ENCODE data around the gene LGI2. TPM values are rescaled to one million over a fixed set of nuclear protein-coding genes. Genes with fewer than 3 reads are reported as not detected.

Gene LGI2
- polyA plus RNA-seq, 1 of the 3 experiments (the other 2 are of a cell fraction): not detected

GRCh38 chr4:25019501-25019900, 11.2 kb downstream of the LGI2 start:
- H3K4me1 ChIP-seq (ENCODE audit: control insufficient read depth in 1 of 2, insufficient read depth in 2 of 2, low read depth in 1 of 2, low read length in 1 of 2): 0 out of 4 replicates have a peak, but pooled peaks cover 0 to 4% of the 10 kb centered on the region in 2 experiments
- H2AFZ ChIP-seq (ENCODE audit: low read depth): no peak overlapping the region
- no peak overlapping the region for H3K4me3 ChIP-seq (ENCODE audit: low read depth in 2 of 2, low read length in 1 of 2)
- H3K27me3 ChIP-seq (ENCODE audit: insufficient read depth): peaks cover 15% of the 10 kb centered on the region
- H3F3A ChIP-seq (replicated peaks; ENCODE audit: insufficient read depth): no peaks in the 10 kb centered on the region
- WGBS (ENCODE audit: low lambda C conversion rate): 15% methylated on average over 2 of the region's 2 CpGs
- H3K27ac ChIP-seq (ENCODE audit: low read depth in 2 of 2, low read length in 1 of 2): no peak overlapping the region
- H3K9me2 ChIP-seq: no peaks in the 10 kb centered on the region
- H3K79me2 ChIP-seq (ENCODE audit: insufficient read depth): no peaks in the 10 kb centered on the region
- TF ChIP-seq TAF1 (IDR thresholded peaks at IDR 0.05; ENCODE audit: borderline replicate concordance, low read depth, low read length): no peak
- TF ChIP-seq FOXJ3 (CRISPR knock-in tag; IDR thresholded peaks at IDR 0.05): no peak
- no peak for TF ChIP-seq USF2 (IDR thresholded peaks at IDR 0.05; ENCODE audit: borderline replicate concordance, low read depth, low read length)
- no peak for TF ChIP-seq REST (IDR thresholded peaks at IDR 0.05; ENCODE audit: low read depth, low read length)
- no peak for TF ChIP-seq EZH2phosphoT487 (IDR thresholded peaks at IDR 0.05; ENCODE audit: borderline replicate concordance, low read depth)
- TF ChIP-seq RCOR1 (IDR thresholded peaks at IDR 0.05; ENCODE audit: low read length): no peak
- no peak for TF ChIP-seq TCF12 (IDR thresholded peaks at IDR 0.05)
- TF ChIP-seq ZBTB33 (IDR thresholded peaks at IDR 0.05; ENCODE audit: borderline replicate concordance, low read depth): no peak
- no peaks in the 10 kb centered on the region for H3K9me3 ChIP-seq
- no peak overlapping the region for H3K4me2 ChIP-seq
- no peak overlapping the region for H3K9ac ChIP-seq
- no peaks in the 10 kb centered on the region for H4K20me1 ChIP-seq (ENCODE audit: insufficient read depth)
- no peaks in the 10 kb centered on the region for H3K36me3 ChIP-seq (replicated peaks in 1 of 2; ENCODE audit: control insufficient read depth in 1 of 2, insufficient read depth in 2 of 2, low read length in 1 of 2)
- POLR2A ChIA-PET: no interaction called here
- DNase-seq: no peak
- CTCF ChIA-PET: no interaction called here

- no peaks in the 10 kb centered on the region for H3K4me1 ChIP-seq (ENCODE audit: control insufficient read depth in 1 of 2, insufficient read depth in 2 of 2, low read depth in 1 of 2, low read length in 1 of 2)
- no peaks in the 10 kb centered on the region for H3K36me3 ChIP-seq (replicated peaks in 1 of 2; ENCODE audit: control insufficient read depth in 1 of 2, insufficient read depth in 2 of 2, low read length in 1 of 2)
- H4K20me1 ChIP-seq (ENCODE audit: insufficient read depth): no peaks in the 10 kb centered on the region
- 80% methylated on average over 3 of the region's 3 CpGs for WGBS (ENCODE audit: low lambda C conversion rate)
- no peak overlapping the region for H3K4me3 ChIP-seq (ENCODE audit: low read depth in 2 of 2, low read length in 1 of 2)
- no peaks in the 10 kb centered on the region for H3K9me3 ChIP-seq
- H2AFZ ChIP-seq (ENCODE audit: low read depth): no peak overlapping the region
- no peak overlapping the region for H3K9ac ChIP-seq
- CTCF ChIA-PET: interaction anchor here (1.0 kb wide), 1 partner anchor 10 kb away, joined by 4 read pairs; no protein-coding TSS in a partner anchor
- H3K79me2 ChIP-seq (ENCODE audit: insufficient read depth): no peaks in the 10 kb centered on the region
- H3K27ac ChIP-seq (ENCODE audit: low read depth in 2 of 2, low read length in 1 of 2): no peak overlapping the region
- H3K9me2 ChIP-seq: no peaks in the 10 kb centered on the region
- peaks cover 43% of the 10 kb centered on the region for H3K27me3 ChIP-seq (ENCODE audit: insufficient read depth)
- POLR2A ChIA-PET: no interaction called here
- no peaks in the 10 kb centered on the region for H3F3A ChIP-seq (replicated peaks; ENCODE audit: insufficient read depth)
- DNase-seq: no peak
- no peak overlapping the region for H3K4me2 ChIP-seq
- TF ChIP-seq ZBTB33 (IDR thresholded peaks at IDR 0.05; ENCODE audit: borderline replicate concordance, low read depth) (no peak), EP300 (IDR thresholded peaks at IDR 0.05; ENCODE audit: borderline replicate concordance in 1 of 2, low read depth in 1 of 2, low read length in 1 of 2) (no peak), YY1 (IDR thresholded peaks at IDR 0.05; ENCODE audit: low read depth) (no peak), GABPA (IDR thresholded peaks at IDR 0.05; ENCODE audit: low read depth) (no peak), USF2 (IDR thresholded peaks at IDR 0.05; ENCODE audit: borderline replicate concordance, low read depth, low read length) (no peak), RCOR1 (IDR thresholded peaks at IDR 0.05; ENCODE audit: low read length) (no peak), REST (IDR thresholded peaks at IDR 0.05; ENCODE audit: low read depth, low read length) (no peak)
Measured at GRCh38 chr4:25015012-25015411, 15.7 kb downstream of the LGI2 start.

All from SK-N-SH (cell line).